Fibroblast of lung (primary cell): ENCODE measurements around the gene ANO3.

ENCODE experiments used
- CTCF ChIP-seq, 2 donors: IDR thresholded peaks in 1 of 2; conservative IDR thresholded peaks in 1 of 2; 1 replicate in 1 of 2; 2 replicates in 1 of 2; pipeline ENCODE4 v1.5.1; 2011 to 2012; ENCODE audit warnings: low read length in 2 of 2, control low read depth in 1 of 2, inconsistent platforms in 1 of 2, low read depth in 1 of 2, mild to moderate bottlenecking in 1 of 2
- EZH2 ChIP-seq: IDR thresholded peaks from 2 replicates; pipeline ENCODE4 v1.5.1; 2012; ENCODE audit warnings: low read length, control low read depth, mild to moderate bottlenecking; ENCODE audit errors: missing control alignments

- TF ChIP-seq EZH2 (no peak), CTCF (conservative IDR thresholded peaks at IDR 0.05 in 1 of 2, IDR thresholded peaks at IDR 0.05 in 1 of 2; ENCODE audit: low read depth in 1 of 2, low read length in 2 of 2) (no peak)
These were observed 88.4 kb downstream of the ANO3 start for GRCh38 chr11:26420331-26420730.
